Activated CD8-positive, alpha-beta memory T cell treated with anti-CD3 and anti-CD28 coated beads, Interleukin-2, amount 50 U/mL, for 24 hours (primary cell): Measurements from ENCODE around the gene TMC2.
"Not testable (repeated sequence)": the region's sequence is repeated elsewhere in the genome, so short reads cannot be mapped to it uniquely, and the experiment has no call there.

Experiments used
- DNase-seq: peaks from one replicate; pipeline ENCODE4 v3.0.0-alpha.2; 2020; ENCODE audit errors: extremely low read depth

The TMC2 gene

GRCh38 chr20:2524709-2525506, 11.5 kb upstream of the TMC2 start:
- DNase-seq: no peak

- DNase-seq: not testable (repeated sequence)
These were observed 10.2 kb upstream of the TMC2 start for GRCh38 chr20:2526218-2526583.

DNA sequence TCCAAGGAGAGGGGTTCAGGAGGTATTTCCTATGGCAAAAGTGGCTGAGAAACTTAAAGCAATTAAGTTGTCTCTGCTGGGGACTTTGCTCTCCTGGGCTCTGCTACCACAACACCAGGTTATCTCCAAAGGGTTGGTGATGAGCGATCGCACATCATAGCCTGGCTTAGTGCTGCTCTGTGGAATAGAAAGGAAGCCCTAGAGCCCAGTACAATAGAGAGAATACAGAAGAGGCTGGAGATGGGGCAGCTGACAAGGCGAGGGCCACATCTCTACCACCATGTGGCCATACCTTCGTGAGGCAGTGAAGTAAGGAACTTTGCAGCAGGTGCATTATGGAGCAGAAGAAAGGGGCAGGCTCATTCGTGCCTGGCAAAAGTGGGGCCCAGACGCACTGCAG, 8.6 kb upstream of the TMC2 start:
- DNase-seq: no peak

DNA sequence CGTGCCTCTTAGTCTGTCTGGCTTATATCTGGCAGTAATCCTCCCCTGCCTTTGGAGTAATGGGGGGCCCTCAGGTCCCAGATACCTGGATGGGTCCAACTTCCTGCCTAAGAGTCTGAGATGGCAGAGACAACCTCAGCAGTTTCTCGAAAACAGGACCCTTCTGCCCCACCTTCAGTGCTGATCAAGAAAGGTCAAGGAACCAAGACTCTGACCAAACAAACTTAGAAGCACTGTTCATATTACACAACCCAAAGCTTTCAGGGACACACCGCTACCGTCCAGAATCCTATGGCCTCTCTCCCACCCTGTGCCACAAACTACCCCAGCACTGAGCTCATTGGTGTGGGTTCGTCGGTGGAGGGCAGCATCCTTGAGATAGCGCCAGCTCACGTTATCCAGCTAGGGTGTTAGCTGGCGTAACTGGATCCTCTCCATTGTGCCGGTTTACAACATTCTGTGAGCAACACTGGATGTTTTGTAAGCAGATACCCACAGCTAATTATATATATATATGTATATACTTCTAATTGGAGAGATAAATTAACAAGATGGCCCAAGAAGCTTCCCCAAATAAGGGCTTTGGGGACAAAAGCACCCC, 7.6 kb upstream of the TMC2 start:
- DNase-seq: no peak

DNA sequence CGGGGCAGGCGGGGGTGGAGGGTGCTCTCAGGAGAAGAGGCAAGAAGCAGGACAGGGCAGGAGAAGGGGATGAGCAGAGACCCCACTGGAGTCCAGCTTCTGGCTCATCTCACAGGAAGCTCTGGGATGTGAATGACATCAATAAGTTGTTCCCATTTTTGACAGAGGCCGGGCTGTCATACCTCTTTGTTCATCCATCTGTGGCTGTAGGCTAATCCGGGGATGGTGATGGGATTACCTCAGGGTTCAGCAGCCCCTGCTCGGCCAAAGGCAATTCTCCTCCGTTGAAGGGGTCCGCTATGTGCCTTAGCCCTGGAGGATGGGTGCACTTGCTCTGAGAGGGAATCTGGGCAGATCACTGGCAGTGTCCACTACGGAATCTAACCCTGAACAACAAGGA, 3.3 kb upstream of the TMC2 start:
- no peak for DNase-seq

GRCh38 chr20:2535711-2536559, 438 bp upstream of the TMC2 start:
- DNase-seq: no peak

DNA sequence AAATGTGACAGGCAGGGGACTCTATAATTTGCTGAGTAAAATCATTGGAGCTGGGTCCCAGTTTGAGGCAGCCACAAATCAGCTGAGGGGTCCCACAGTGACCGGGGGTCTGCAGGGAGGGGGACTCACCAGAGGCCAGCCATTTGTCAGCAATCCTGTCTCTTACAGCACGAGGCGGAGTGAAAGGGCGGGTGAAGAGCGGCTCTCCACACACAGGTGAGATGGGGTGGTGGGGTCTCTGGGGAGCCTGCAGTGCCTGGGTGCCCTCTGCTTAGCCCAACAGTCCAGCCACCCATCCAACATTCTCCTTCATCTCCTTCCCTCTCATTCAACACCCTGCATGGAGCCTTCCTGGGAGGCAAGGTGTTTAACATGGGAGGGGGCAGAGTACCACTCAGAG, 728 bp downstream of the TMC2 start:
- DNase-seq: no peak

- DNase-seq: no peak
These were observed 2.0 kb downstream of the TMC2 start for GRCh38 chr20:2538356-2538755.

GRCh38 chr20:2538931-2539720, 2.8 kb downstream of the TMC2 start:
- DNase-seq: no peak

- DNase-seq: no peak
These were observed 5.6 kb downstream of the TMC2 start for GRCh38 chr20:2541940-2542339.

DNA sequence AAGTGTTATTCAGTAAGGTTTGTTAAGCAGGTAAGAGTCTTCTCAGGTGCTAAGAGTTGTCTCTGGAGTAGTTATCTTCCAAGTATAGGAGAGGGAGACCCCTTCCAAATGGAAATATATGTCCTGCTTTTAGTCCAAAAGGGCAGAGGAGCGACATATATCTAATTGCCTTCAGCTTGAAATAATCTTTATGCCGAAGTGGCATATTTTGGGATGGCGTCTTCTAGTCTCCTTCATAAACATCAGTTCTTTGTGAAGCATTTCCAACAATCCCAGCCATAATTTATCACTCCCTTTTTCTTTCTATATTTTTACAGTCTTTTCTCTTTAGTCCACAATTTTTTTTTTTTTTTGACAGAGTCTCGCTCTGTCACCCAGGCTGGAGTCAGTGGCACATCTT, 6.0 kb downstream of the TMC2 start:
- no peak for DNase-seq

GRCh38 chr20:2544211-2544610, 7.8 kb downstream of the TMC2 start:
- DNase-seq: no peak

DNA sequence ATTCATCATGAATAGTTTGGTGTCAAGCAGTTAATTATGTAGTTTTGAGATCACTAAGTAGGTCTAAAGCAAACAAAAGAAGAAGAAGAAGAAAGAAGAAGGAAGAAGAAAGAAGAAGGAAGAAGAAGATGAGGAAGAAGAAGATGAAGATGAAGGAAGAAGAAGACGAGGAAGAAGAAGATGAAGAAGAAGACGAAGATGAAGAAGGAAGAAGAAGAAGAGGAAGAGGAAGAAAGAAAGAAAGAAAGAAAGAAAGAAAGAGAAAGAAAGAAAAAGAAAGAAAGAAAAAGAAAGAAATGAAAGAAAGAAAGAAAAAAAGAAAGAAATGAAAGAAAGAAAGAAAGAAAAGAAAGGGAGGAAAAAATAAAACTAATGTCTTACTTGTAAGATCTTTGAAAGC, 9.2 kb downstream of the TMC2 start:
- DNase-seq: no peak

GRCh38 chr20:2557873-2558580, 21.7 kb downstream of the TMC2 start:
- DNase-seq: no peak

GRCh38 chr20:2558581-2559278, 22.4 kb downstream of the TMC2 start:
- DNase-seq: no peak

GRCh38 chr20:2559279-2559626, 22.9 kb downstream of the TMC2 start:
- no peak for DNase-seq

DNA sequence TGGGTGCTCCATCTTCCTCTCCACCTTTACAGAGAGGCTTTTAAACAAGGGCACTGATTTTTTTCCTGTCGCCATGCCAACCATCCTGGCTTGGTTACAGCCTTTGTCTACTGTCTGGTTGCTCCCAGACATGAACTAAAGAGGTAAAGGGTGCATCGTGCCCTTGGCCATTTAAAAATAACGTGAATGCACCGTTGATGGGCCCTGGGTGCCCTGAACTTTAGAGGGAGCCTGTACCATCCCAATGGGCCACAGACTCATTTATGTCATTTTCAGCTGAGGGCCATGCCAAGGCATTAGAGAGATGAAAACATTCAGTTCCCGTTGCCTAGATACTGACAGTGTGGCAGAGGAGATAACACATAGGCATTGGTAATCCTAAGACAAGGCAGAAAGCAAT, 23.3 kb downstream of the TMC2 start:
- no peak for DNase-seq

DNA sequence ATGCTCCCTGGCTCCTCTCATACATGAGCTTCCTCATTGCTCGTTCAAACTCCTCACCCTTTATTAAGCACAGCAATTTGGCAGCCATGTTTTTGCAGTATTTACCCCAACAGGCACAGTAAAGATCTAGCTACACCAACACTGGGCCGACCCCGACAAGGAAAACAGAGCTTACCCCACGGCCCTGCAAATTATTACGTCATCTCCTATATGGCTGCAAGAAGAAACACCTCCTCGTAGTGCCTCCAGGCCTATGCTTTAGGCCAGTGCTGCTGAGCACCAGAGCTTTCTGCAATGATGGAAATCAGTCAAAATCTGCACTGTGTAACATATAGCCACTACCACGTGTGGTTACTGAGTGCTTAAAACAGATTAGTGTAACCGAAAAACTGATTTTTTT, 26.7 kb downstream of the TMC2 start:
- no peak for DNase-seq

DNA sequence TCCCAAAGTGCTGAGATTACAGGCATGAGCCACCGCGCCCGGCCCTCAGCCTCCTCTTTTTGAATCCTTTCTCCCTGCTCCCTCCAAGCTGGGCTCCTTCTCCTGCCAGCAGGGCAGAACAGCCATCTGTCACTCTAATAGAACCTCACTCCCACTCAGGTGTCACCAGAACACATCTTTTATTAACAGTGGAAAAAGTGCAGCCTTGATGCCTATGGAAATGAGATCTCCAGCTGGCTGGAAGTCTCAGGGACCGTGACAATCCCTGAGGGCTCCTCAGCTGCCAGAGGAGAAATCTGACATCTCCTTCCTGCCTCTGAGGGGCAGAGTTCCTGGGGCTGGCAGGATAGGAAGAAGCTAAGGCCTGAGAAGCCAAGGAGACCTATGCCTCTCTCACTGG, 28.0 kb downstream of the TMC2 start:
- no peak for DNase-seq

GRCh38 chr20:2575682-2576081, 39.3 kb downstream of the TMC2 start:
- DNase-seq: no peak

DNA sequence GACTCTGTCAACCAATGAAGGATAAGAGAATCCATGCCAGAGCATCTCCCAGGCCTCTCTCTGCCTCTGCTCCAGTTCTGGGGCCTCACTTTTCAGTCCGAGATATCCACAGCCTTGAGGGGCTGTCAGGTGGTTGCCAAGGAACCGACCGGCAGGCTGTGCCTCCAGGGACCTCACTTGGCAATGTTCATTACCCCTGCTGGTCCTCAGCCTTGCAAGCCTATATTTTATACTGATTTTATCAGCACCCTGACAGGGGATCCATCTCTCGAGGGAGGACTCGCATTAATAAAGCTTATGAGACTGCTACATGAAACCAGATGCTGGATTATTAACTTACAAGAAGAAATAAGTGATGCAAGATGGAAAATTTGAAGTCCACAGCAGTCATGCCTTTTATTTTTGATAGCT, 39.9 kb downstream of the TMC2 start:
- DNase-seq: no peak
